Spinal cord (tissue), 10 donors: ENCODE measurements around the gene PCDH20. TPM values are rescaled to one million over a fixed set of nuclear protein-coding genes. Genes with fewer than 3 reads are reported as not detected.
"Not testable (repeated sequence)": the region's sequence is repeated elsewhere in the genome, so short reads cannot be mapped to it uniquely, and the experiment has no call there.

Experiments used
- DNase-seq, 6 donors: peaks; one replicate each; pipeline versions ENCODE4 v3.0.0 to v3.0.0-alpha.2; 2013 to 2015; ENCODE audit warnings: low spot score in 6 of 6, low read depth in 4 of 6
- H3K27ac ChIP-seq: one replicate; pipeline ENCODE4 v1.5.1; 2013; ENCODE audit warnings: low read depth, low read length, control low read depth
- H3K27me3 ChIP-seq: one replicate; pipeline ENCODE4 v1.6.1; 2013; ENCODE audit warnings: low read length; ENCODE audit not compliant: control insufficient read depth, insufficient read depth
- H3K36me3 ChIP-seq: one replicate; pipeline ENCODE4 v1.6.1; 2013; ENCODE audit warnings: low read length; ENCODE audit not compliant: control insufficient read depth, insufficient read depth
- H3K4me1 ChIP-seq: one replicate; pipeline ENCODE4 v1.6.1; 2013; ENCODE audit warnings: low read length; ENCODE audit not compliant: control insufficient read depth, insufficient read depth
- H3K4me3 ChIP-seq: one replicate; pipeline ENCODE4 v1.5.1; 2013; ENCODE audit warnings: low read depth, low read length, control low read depth
- H3K9me3 ChIP-seq: one replicate; pipeline ENCODE4 v1.6.1; 2013; ENCODE audit warnings: low read length; ENCODE audit not compliant: control insufficient read depth, insufficient read depth
- WGBS: methylation state at CpG from one replicate; pipeline ENCODE4 v1.1.5; 2013; ENCODE audit warnings: missing lambda C conversion rate; ENCODE audit not compliant: insufficient coverage; 5-methylcytosine and 5-hydroxymethylcytosine counted together
- polyA plus RNA-seq, 2 donors: library from polyadenylated mRNA; unstranded; fragments of 120-200 nt; gene quantifications; one replicate each; pipeline ENCODE4 v1.2.1, GENCODE V29; 2013; ENCODE audit not compliant: insufficient read length in 2 of 2
- total RNA-seq, 2 donors: library from RNA; depleted of rRNA in 1 of 2; stranded (reverse); fragments of 120-200 nt in 1 of 2; fragments of >200 nt in 1 of 2; gene quantifications; one replicate each; pipeline versions ENCODE4 v1.2.3 to v1.2.4, GENCODE V29; 2013 to 2014
- donor health status: healthy.

The PCDH20 gene
- total and polyA plus RNA-seq, 4 donors, result 4.7 to 19.3 (median 9.8) TPM

GRCh38 chr13:61364690-61365089 is 51.0 kb downstream of the PCDH20 start:
- H3K4me1 ChIP-seq, H3K27me3 ChIP-seq, DNase-seq, H3K9me3 ChIP-seq, H3K4me3 ChIP-seq, H3K27ac ChIP-seq, H3K36me3 ChIP-seq: not testable (repeated sequence)
- WGBS, result 98% methylated on average over 5 of the region's 5 CpGs

- no peak for DNase-seq
- no peaks in the 10 kb centered on the region for H3K36me3 ChIP-seq
- no peaks in the 10 kb centered on the region for H3K4me1 ChIP-seq
- no peak overlapping the region for H3K27ac ChIP-seq
- H3K27me3 ChIP-seq, result no peaks in the 10 kb centered on the region
- no peaks in the 10 kb centered on the region for H3K9me3 ChIP-seq
- H3K4me3 ChIP-seq, result no peak overlapping the region
These were observed 53.1 kb downstream of the PCDH20 start for GRCh38 chr13:61362522-61362921.
